CMK (cell line): Measurements from ENCODE around the gene ZCWPW1.
"Not testable (repeated sequence)": the region's sequence is repeated elsewhere in the genome, so short reads cannot be mapped to it uniquely, and the experiment has no call there.

Experiments
- DNase-seq: peaks from one replicate; pipeline ENCODE4 v3.0.0-alpha.2; 2010; ENCODE audit warnings: low read depth

The ZCWPW1 gene

GRCh38 chr7:100373261-100373831 is 55.2 kb downstream of the ZCWPW1 start, which contains the start of gene PILRA:
Gene PILRA (plus strand): TSS chr7:100373487. CDS start chr7:100373657, 170 bp downstream.
- DNase-seq = no peak

- DNase-seq = no peak
Observed at GRCh38 chr7:100372694-100373093, 55.8 kb downstream of the ZCWPW1 start.

- DNase-seq = no peak
Observed at GRCh38 chr7:100372256-100372655, 56.2 kb downstream of the ZCWPW1 start.

- no peak for DNase-seq
Observed at GRCh38 chr7:100371561-100372171, 56.8 kb downstream of the ZCWPW1 start.

GRCh38 chr7:100370746-100371145 is 57.8 kb downstream of the ZCWPW1 start:
- no peak for DNase-seq

GRCh38 chr7:100370303-100370702 is 58.2 kb downstream of the ZCWPW1 start:
- DNase-seq = no peak

- DNase-seq = peak; percentile 84
Observed at GRCh38 chr7:100369105-100369504, 59.4 kb downstream of the ZCWPW1 start.

- no peak for DNase-seq
Observed at GRCh38 chr7:100367676-100368613, 60.6 kb downstream of the ZCWPW1 start.

- DNase-seq = no peak
Observed at GRCh38 chr7:100367251-100367620, 61.3 kb downstream of the ZCWPW1 start.

- DNase-seq = no peak
Observed at GRCh38 chr7:100366411-100367250, 61.9 kb downstream of the ZCWPW1 start.

- DNase-seq = not testable (repeated sequence)
Observed at GRCh38 chr7:100365998-100366367, 62.5 kb downstream of the ZCWPW1 start.

GRCh38 chr7:100364480-100364879 is 64.0 kb downstream of the ZCWPW1 start:
- DNase-seq = no peak

GRCh38 chr7:100363797-100364196 is 64.7 kb downstream of the ZCWPW1 start:
- DNase-seq = not testable (repeated sequence)

- no peak for DNase-seq
Observed at GRCh38 chr7:100363098-100363497, 65.4 kb downstream of the ZCWPW1 start.

GRCh38 chr7:100360135-100360854 is 68.2 kb downstream of the ZCWPW1 start:
- no peak for DNase-seq

GRCh38 chr7:100358857-100359212 is 69.7 kb downstream of the ZCWPW1 start:
- DNase-seq = no peak

GRCh38 chr7:100358027-100358856 is 70.3 kb downstream of the ZCWPW1 start, which contains the start of gene PILRB:
Gene PILRB (plus strand): TSS chr7:100358117. CDS start chr7:100358303, 186 bp downstream.
- DNase-seq = no peak

- no peak for DNase-seq
Observed at GRCh38 chr7:100357131-100357561, 71.4 kb downstream of the ZCWPW1 start.

- DNase-seq = no peak
Observed at GRCh38 chr7:100356416-100357068, 72.0 kb downstream of the ZCWPW1 start.
